Endodermal cell (in vitro differentiated cells): ENCODE measurements around the gene PDGFC. TPM values are rescaled to one million over a fixed set of nuclear protein-coding genes. Genes with fewer than 3 reads are reported as not detected.

Experiments used
- DNase-seq: peaks from one replicate; pipeline ENCODE4 v3.0.0-alpha.2; 2017
- H3K27ac ChIP-seq: 2 replicates; pipeline ENCODE4 v1.5.1; 2013; ENCODE audit warnings: mild to moderate bottlenecking, low read depth, low read length, moderate library complexity
- H3K27me3 ChIP-seq: 2 replicates; pipeline ENCODE4 v1.6.1; 2013; ENCODE audit warnings: mild to moderate bottlenecking, low read length, moderate library complexity; ENCODE audit not compliant: insufficient read depth, control insufficient read depth, poor library complexity, severe bottlenecking
- H3K36me3 ChIP-seq: 2 replicates; pipeline ENCODE4 v1.7.0; 2013; ENCODE audit warnings: mild to moderate bottlenecking, low read length, moderate library complexity; ENCODE audit not compliant: control insufficient read depth, insufficient read depth
- H3K4me1 ChIP-seq: one replicate; pipeline ENCODE4 v1.7.0; 2013; ENCODE audit warnings: low read length; ENCODE audit not compliant: control insufficient read depth, insufficient read depth
- H3K4me3 ChIP-seq: 2 replicates; pipeline ENCODE4 v1.5.1; 2013; ENCODE audit warnings: mild to moderate bottlenecking, low read length, moderate library complexity
- H3K9ac ChIP-seq: 2 replicates; pipeline ENCODE4 v1.6.1; 2013; ENCODE audit warnings: mild to moderate bottlenecking, low read length, moderate library complexity; ENCODE audit not compliant: poor library complexity, severe bottlenecking; ENCODE audit errors: extremely low read depth
- H3K9me3 ChIP-seq: 2 replicates; pipeline ENCODE4 v1.6.1; 2013; ENCODE audit warnings: mild to moderate bottlenecking, low read length, moderate library complexity; ENCODE audit not compliant: control insufficient read depth
- H3K27ac Mint-ChIP-seq: 2 replicates; pipeline ENCODE4 v1.8.0; 2020; ENCODE audit warnings: mixed read lengths
- H3K27me3 Mint-ChIP-seq: 2 replicates; pipeline ENCODE4 v1.8.0; 2021; ENCODE audit warnings: mild to moderate bottlenecking, mixed read lengths; ENCODE audit not compliant: insufficient read depth
- H3K36me3 Mint-ChIP-seq: 2 replicates; pipeline ENCODE4 v1.8.0; 2020; ENCODE audit warnings: low read depth, mixed read lengths
- H3K4me1 Mint-ChIP-seq: 2 replicates; pipeline ENCODE4 v1.8.0; 2020; ENCODE audit warnings: mixed read lengths
- H3K4me3 Mint-ChIP-seq: 2 replicates; pipeline ENCODE4 v1.8.0; 2020; ENCODE audit warnings: mild to moderate bottlenecking, moderate library complexity, mixed read lengths
- H3K9me3 Mint-ChIP-seq: 2 replicates; pipeline ENCODE4 v1.8.0; 2020; ENCODE audit warnings: mild to moderate bottlenecking, mixed read lengths
- CTCF ChIP-seq: fragments of 200-600 bp; sonication (generic); conservative IDR thresholded peaks from 2 replicates; pipeline ENCODE4 v1.5.0; 2021; ENCODE audit warnings: antibody characterized with exemption, mild to moderate bottlenecking
- WGBS, 2 experiments: methylation state at CpG; one replicate each; pipeline versions ENCODE4 v1.1.5 to v1.1.7; 2013; ENCODE audit warnings: missing lambda C conversion rate in 2 of 2, mixed read lengths in 1 of 2; ENCODE audit not compliant: insufficient coverage in 1 of 2, insufficient read length in 1 of 2; 5-methylcytosine and 5-hydroxymethylcytosine counted together
- total RNA-seq, 2 donors: library from RNA; stranded (reverse); fragmentation: NEBNext Ultra II Directional in 1 of 2; extraction: Animal tissue kit (Norgen Biotek cat#: 25700) in 1 of 2; gene quantifications; 2 replicates in 1 of 2; 3 replicates in 1 of 2; pipeline ENCODE4 v1.2.1, GENCODE V29; 2021

The PDGFC gene
- total RNA-seq, 2 donors from 2014 or later, result 5.5 to 6.8 TPM

- no peak for DNase-seq
- Mint-ChIP-seq H3K9me3 (no peaks in the 10 kb centered on the region), H3K4me3 (no peak overlapping the region), H3K36me3 (no peaks in the 10 kb centered on the region), H3K27me3 (no peaks in the 10 kb centered on the region), H3K27ac (no peak overlapping the region), H3K4me1 (peaks cover 3% of the 10 kb centered on the region)
- TF ChIP-seq CTCF, result no peak
- Histone ChIP-seq H3K36me3 (no peaks in the 10 kb centered on the region), H3K4me1 (no peaks in the 10 kb centered on the region), H3K4me3 (no peak overlapping the region), H3K27ac (no peak overlapping the region), H3K9ac (no peak overlapping the region), H3K9me3 (no peaks in the 10 kb centered on the region), H3K27me3 (no peaks in the 10 kb centered on the region)
- WGBS, 2 experiments, result 70 to 80% methylated on average over 1 of the region's 1 CpG
These were observed 191.8 kb downstream of the PDGFC start for GRCh38 chr4:156779774-156780173.

DNA sequence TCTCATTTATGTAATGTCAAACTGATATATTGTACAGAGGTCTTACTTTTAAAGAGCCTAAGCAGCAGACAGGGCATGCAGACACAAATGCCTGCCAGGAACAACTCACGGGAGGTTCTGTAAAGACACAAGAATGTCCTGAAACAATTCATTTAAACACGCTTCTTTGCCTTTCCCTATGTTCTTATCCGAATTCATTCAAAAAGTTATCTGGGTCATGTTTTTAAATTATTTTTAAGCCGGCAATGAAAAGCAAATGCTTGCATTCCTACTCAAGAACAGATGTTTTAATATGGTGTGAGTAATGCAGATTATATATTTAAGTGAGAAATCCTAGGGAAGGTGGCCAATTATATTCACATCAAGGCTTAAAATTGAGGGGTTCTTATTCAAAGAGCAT is 192.6 kb downstream of the PDGFC start:
- no peak overlapping the region for H3K4me3 ChIP-seq
- peaks cover 3% of the 10 kb centered on the region for H3K4me1 Mint-ChIP-seq
- H3K9ac ChIP-seq, result no peak overlapping the region
- H3K27me3 Mint-ChIP-seq, result no peaks in the 10 kb centered on the region
- H3K27ac ChIP-seq, result no peak overlapping the region
- no peak overlapping the region for H3K27ac Mint-ChIP-seq
- 95 to 100% methylated on average over 3 to 4 of the region's 4 CpGs for WGBS, 2 experiments
- H3K4me3 Mint-ChIP-seq, result no peak overlapping the region
- no peak for TF ChIP-seq CTCF
- no peak for DNase-seq
- H3K4me1 ChIP-seq, result no peaks in the 10 kb centered on the region
- H3K9me3 Mint-ChIP-seq, result no peaks in the 10 kb centered on the region
- no peaks in the 10 kb centered on the region for H3K27me3 ChIP-seq
- H3K9me3 ChIP-seq, result no peaks in the 10 kb centered on the region
- no peaks in the 10 kb centered on the region for H3K36me3 Mint-ChIP-seq
- H3K36me3 ChIP-seq, result no peaks in the 10 kb centered on the region

GRCh38 chr4:156778606-156779005 is 193.0 kb downstream of the PDGFC start:
- H3K36me3 Mint-ChIP-seq, result no peaks in the 10 kb centered on the region
- Histone ChIP-seq H3K4me1 (no peaks in the 10 kb centered on the region), H3K27ac (no peak overlapping the region), H3K4me3 (no peak overlapping the region), H3K9ac (no peak overlapping the region), H3K9me3 (no peaks in the 10 kb centered on the region), H3K36me3 (no peaks in the 10 kb centered on the region), H3K27me3 (no peaks in the 10 kb centered on the region)
- H3K4me1 Mint-ChIP-seq, result peaks cover 3% of the 10 kb centered on the region
- no peak overlapping the region for H3K27ac Mint-ChIP-seq
- WGBS, 2 experiments, result no CpG with 5 or more reads among the region's 1 CpG
- H3K27me3 Mint-ChIP-seq, result no peaks in the 10 kb centered on the region
- no peak for DNase-seq
- TF ChIP-seq CTCF, result no peak
- H3K4me3 Mint-ChIP-seq, result no peak overlapping the region
- H3K9me3 Mint-ChIP-seq, result no peaks in the 10 kb centered on the region
